WTC11 (cell line): ENCODE results near the gene RADIL.

ENCODE experiments used
- CREB1 ChIP-seq: sonication (generic); formaldehyde crosslinking; IDR thresholded peaks from 2 replicates; pipeline ENCODE4 v1.8.0; 2023; ENCODE audit warnings: mild to moderate bottlenecking, missing genetic modification reagents
- FOXJ3 ChIP-seq: sonication (generic); formaldehyde crosslinking; IDR thresholded peaks from 2 replicates; pipeline ENCODE4 v1.9.0; 2021; ENCODE audit warnings: missing genetic modification reagents, mild to moderate bottlenecking, borderline replicate concordance
- FOXP1 ChIP-seq: sonication (generic); formaldehyde crosslinking; IDR thresholded peaks from 2 replicates; pipeline ENCODE4 v1.8.0; 2022; ENCODE audit warnings: missing genetic modification reagents, mild to moderate bottlenecking, moderate library complexity, borderline replicate concordance
- TEAD4 ChIP-seq: sonication (generic); formaldehyde crosslinking; IDR thresholded peaks from 2 replicates; pipeline ENCODE4 v1.8.0; 2022; ENCODE audit warnings: mild to moderate bottlenecking, missing genetic modification reagents
- ZNF232 ChIP-seq: sonication (generic); formaldehyde crosslinking; IDR thresholded peaks from 2 replicates; pipeline ENCODE4 v1.8.0; 2022; ENCODE audit warnings: mild to moderate bottlenecking, missing genetic modification reagents
- ZNF416 ChIP-seq: fragments of 250-450 bp; sonication (Bioruptor Pico); IDR thresholded peaks from 2 replicates; pipeline ENCODE4 v1.9.0; 2021; ENCODE audit warnings: mild to moderate bottlenecking, inconsistent platforms
- TF ChIP-seq, protein P1 (sequence below): fragments of 200-600 bp; IDR thresholded peaks from 2 replicates; pipeline ENCODE4 v1.8.0; 2022; ENCODE audit warnings: antibody characterized with exemption
- TF ChIP-seq, protein P2 (sequence below): sonication (generic); formaldehyde crosslinking; IDR thresholded peaks from 2 replicates; pipeline ENCODE4 v1.8.0; 2022; ENCODE audit warnings: missing genetic modification reagents
- TF ChIP-seq, protein P3 (sequence below): sonication (generic); formaldehyde crosslinking; IDR thresholded peaks from 2 replicates; pipeline ENCODE4 v1.8.1; 2022; ENCODE audit warnings: low read depth, mild to moderate bottlenecking, moderate library complexity, missing genetic modification reagents, borderline replicate concordance
- TF ChIP-seq, protein P4 (sequence below): fragments of 250-450 bp; sonication (Bioruptor Pico); IDR thresholded peaks from 2 replicates; pipeline ENCODE4 v1.9.0; 2021; ENCODE audit warnings: moderate library complexity, mild to moderate bottlenecking, inconsistent platforms, borderline replicate concordance
- TF ChIP-seq, protein P5 (sequence below): sonication (generic); formaldehyde crosslinking; IDR thresholded peaks from 2 replicates; pipeline ENCODE4 v1.8.0; 2022; ENCODE audit warnings: mild to moderate bottlenecking, missing genetic modification reagents

DNA sequence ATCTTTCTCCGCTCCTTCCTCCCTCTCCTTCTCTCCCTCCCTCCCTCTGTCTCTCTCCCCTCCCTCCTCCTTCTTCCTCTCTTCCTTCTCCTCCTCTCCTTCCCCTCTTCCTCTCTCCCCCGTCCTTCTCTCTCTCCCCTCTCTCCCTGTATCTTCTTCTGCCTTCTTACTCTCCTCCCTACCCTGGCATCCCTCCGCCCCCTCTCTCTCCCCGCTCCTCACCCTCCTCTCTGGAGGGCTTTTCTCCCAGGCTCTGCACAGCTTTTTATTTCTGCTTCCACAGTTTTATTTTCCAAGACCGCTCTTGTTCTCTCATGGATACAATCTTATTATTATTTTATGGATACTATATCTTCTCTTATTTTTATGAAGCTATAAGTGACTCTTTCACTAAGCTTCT, 75.5 kb downstream of the RADIL start:
- TF ChIP-seq, protein P1, sequence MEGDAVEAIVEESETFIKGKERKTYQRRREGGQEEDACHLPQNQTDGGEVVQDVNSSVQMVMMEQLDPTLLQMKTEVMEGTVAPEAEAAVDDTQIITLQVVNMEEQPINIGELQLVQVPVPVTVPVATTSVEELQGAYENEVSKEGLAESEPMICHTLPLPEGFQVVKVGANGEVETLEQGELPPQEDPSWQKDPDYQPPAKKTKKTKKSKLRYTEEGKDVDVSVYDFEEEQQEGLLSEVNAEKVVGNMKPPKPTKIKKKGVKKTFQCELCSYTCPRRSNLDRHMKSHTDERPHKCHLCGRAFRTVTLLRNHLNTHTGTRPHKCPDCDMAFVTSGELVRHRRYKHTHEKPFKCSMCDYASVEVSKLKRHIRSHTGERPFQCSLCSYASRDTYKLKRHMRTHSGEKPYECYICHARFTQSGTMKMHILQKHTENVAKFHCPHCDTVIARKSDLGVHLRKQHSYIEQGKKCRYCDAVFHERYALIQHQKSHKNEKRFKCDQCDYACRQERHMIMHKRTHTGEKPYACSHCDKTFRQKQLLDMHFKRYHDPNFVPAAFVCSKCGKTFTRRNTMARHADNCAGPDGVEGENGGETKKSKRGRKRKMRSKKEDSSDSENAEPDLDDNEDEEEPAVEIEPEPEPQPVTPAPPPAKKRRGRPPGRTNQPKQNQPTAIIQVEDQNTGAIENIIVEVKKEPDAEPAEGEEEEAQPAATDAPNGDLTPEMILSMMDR = no peak
- TF ChIP-seq, protein P2, sequence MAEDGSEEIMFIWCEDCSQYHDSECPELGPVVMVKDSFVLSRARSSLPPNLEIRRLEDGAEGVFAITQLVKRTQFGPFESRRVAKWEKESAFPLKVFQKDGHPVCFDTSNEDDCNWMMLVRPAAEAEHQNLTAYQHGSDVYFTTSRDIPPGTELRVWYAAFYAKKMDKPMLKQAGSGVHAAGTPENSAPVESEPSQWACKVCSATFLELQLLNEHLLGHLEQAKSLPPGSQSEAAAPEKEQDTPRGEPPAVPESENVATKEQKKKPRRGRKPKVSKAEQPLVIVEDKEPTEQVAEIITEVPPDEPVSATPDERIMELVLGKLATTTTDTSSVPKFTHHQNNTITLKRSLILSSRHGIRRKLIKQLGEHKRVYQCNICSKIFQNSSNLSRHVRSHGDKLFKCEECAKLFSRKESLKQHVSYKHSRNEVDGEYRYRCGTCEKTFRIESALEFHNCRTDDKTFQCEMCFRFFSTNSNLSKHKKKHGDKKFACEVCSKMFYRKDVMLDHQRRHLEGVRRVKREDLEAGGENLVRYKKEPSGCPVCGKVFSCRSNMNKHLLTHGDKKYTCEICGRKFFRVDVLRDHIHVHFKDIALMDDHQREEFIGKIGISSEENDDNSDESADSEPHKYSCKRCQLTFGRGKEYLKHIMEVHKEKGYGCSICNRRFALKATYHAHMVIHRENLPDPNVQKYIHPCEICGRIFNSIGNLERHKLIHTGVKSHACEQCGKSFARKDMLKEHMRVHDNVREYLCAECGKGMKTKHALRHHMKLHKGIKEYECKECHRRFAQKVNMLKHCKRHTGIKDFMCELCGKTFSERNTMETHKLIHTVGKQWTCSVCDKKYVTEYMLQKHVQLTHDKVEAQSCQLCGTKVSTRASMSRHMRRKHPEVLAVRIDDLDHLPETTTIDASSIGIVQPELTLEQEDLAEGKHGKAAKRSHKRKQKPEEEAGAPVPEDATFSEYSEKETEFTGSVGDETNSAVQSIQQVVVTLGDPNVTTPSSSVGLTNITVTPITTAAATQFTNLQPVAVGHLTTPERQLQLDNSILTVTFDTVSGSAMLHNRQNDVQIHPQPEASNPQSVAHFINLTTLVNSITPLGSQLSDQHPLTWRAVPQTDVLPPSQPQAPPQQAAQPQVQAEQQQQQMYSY (CRISPR knock-in tag) = no peak
- TF ChIP-seq, protein P3, sequence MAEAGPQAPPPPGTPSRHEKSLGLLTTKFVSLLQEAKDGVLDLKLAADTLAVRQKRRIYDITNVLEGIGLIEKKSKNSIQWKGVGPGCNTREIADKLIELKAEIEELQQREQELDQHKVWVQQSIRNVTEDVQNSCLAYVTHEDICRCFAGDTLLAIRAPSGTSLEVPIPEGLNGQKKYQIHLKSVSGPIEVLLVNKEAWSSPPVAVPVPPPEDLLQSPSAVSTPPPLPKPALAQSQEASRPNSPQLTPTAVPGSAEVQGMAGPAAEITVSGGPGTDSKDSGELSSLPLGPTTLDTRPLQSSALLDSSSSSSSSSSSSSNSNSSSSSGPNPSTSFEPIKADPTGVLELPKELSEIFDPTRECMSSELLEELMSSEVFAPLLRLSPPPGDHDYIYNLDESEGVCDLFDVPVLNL = no peak
- no peak for TF ChIP-seq FOXJ3
- TF ChIP-seq, protein P4, sequence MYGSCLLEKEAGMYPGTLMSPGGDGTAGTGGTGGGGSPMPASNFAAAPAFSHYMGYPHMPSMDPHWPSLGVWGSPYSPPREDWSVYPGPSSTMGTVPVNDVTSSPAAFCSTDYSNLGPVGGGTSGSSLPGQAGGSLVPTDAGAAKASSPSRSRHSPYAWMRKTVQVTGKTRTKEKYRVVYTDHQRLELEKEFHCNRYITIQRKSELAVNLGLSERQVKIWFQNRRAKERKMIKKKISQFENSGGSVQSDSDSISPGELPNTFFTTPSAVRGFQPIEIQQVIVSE (CRISPR knock-in tag) = no peak
- TF ChIP-seq CREB1 (CRISPR knock-in tag) = no peak
- TF ChIP-seq TEAD4 (CRISPR knock-in tag) = no peak
- no peak for TF ChIP-seq FOXP1 (CRISPR knock-in tag)
- TF ChIP-seq, protein P5, sequence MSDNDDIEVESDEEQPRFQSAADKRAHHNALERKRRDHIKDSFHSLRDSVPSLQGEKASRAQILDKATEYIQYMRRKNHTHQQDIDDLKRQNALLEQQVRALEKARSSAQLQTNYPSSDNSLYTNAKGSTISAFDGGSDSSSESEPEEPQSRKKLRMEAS = no peak
- no peak for TF ChIP-seq ZNF232 (CRISPR knock-in tag)
- no peak for TF ChIP-seq ZNF416 (CRISPR knock-in tag)
